ENCODE data around the gene ZNF454.

Gene ZNF454

GRCh38 chr5:178993955-178994579, 53.1 kb downstream of the ZNF454 start:
- no peak for DNase-seq

- DNase-seq: no peak
Measured at GRCh38 chr5:178994580-178995340, 53.8 kb downstream of the ZNF454 start, which contains the start of gene GRM6. TSS of gene GRM6 (minus strand) at chr5:178995320. CDS start at chr5:178994944, 376 bp downstream.

- no peak for DNase-seq
Measured at GRCh38 chr5:178995341-178995690, 54.3 kb downstream of the ZNF454 start.

- no peak for DNase-seq
Measured at GRCh38 chr5:178996156-178996555, 55.2 kb downstream of the ZNF454 start.

GRCh38 chr5:178997191-178997590, 56.2 kb downstream of the ZNF454 start:
- DNase-seq: no peak

- DNase-seq: no peak
Measured at GRCh38 chr5:178998441-178998840, 57.4 kb downstream of the ZNF454 start.

- DNase-seq: no peak
Measured at GRCh38 chr5:179006564-179006963, 65.6 kb downstream of the ZNF454 start.

- DNase-seq: no peak
Measured at GRCh38 chr5:179008667-179009066, 67.7 kb downstream of the ZNF454 start.
